ENCODE results near the gene PSD. TPM values are rescaled to one million over a fixed set of nuclear protein-coding genes. Genes with fewer than 3 reads are reported as not detected.

The PSD gene
- total and polyA plus RNA-seq, 2 donors (not counting 3 experiments of a cell fraction or from before 2014, with no cell fraction given) = 0.10 to 0.40 TPM

DNA sequence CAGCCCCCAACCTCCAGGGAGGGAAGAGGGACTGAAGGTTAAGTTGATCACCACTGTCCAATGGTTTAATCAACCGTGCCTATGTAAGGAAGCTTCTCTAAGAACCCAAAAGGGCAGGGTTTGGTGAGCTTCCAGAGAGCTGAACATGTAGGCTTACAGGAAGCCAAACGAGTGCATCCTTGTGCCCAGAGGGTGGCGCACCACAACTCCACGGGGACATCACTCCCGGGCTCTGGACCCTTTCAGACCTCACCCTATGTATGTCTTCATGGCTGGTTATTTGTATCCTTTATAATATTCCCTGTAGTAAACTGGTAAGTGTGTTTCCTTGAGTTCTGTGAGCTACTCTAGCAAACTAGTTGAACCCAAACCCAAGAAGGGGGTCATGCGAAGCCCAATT is 34.5 kb downstream of the PSD start:
- no peak overlapping the region for H3K4me3 ChIP-seq (replicated peaks in 1 of 3; ENCODE audit: insufficient read depth in 1 of 3, low read depth in 1 of 3, low read length in 3 of 3)
- H3K9ac ChIP-seq (replicated peaks; ENCODE audit: extremely low read depth, insufficient read depth, low read length) = no peak overlapping the region
- H3K4me2 ChIP-seq (ENCODE audit: insufficient read depth, low read length) = no peak overlapping the region
- BruUV-seq (replicated peaks) = no TSS peak
- ChIA-PET POLR2A (no interaction called here), CTCF (interaction anchor here (0.7 to 5.0 kb wide), 12 partner anchors 10 to 214 kb away, joined by 3 to 30 read pairs (median 6); partner anchors contain the start of genes FBXL15 and NFKB2)
- no peak overlapping the region for H2AFZ ChIP-seq (ENCODE audit: low read depth, low read length)
- DNase-seq (ENCODE audit: low read depth, low spot score) (no peak), FAIRE-seq (no peak)
- H3K79me2 ChIP-seq (ENCODE audit: control insufficient read depth, insufficient read depth, low read length) = no peaks in the 10 kb centered on the region
- H3K9me1 ChIP-seq (replicated peaks; ENCODE audit: control insufficient read depth, extremely low read depth, insufficient read depth, low read length) = no peaks in the 10 kb centered on the region
- no peaks in the 10 kb centered on the region for H3K9me3 ChIP-seq (replicated peaks; ENCODE audit: control insufficient read depth, insufficient read depth, low read length)
- TF ChIP-seq EZH2 (IDR thresholded peaks at IDR 0.05; ENCODE audit: borderline replicate concordance, low read depth, low read length, severe bottlenecking) = no peak
- TF ChIP-seq, protein P1, sequence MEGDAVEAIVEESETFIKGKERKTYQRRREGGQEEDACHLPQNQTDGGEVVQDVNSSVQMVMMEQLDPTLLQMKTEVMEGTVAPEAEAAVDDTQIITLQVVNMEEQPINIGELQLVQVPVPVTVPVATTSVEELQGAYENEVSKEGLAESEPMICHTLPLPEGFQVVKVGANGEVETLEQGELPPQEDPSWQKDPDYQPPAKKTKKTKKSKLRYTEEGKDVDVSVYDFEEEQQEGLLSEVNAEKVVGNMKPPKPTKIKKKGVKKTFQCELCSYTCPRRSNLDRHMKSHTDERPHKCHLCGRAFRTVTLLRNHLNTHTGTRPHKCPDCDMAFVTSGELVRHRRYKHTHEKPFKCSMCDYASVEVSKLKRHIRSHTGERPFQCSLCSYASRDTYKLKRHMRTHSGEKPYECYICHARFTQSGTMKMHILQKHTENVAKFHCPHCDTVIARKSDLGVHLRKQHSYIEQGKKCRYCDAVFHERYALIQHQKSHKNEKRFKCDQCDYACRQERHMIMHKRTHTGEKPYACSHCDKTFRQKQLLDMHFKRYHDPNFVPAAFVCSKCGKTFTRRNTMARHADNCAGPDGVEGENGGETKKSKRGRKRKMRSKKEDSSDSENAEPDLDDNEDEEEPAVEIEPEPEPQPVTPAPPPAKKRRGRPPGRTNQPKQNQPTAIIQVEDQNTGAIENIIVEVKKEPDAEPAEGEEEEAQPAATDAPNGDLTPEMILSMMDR (IDR thresholded peaks at IDR 0.05; ENCODE audit: extremely low read depth in 1 of 2, insufficient read depth in 1 of 2, low read depth in 1 of 2, low read length in 2 of 2) = peak in 1 of 2 donors; percentile 7
- no peaks in the 10 kb centered on the region for H4K20me1 ChIP-seq (replicated peaks; ENCODE audit: control insufficient read depth, extremely low read depth, insufficient read depth, low read length)
- H3K4me1 ChIP-seq (ENCODE audit: control insufficient read depth, extremely low read depth, insufficient read depth, low read length) = no peaks in the 10 kb centered on the region
- intact Hi-C loops (cut with micrococcal nuclease) (no loop called here), dilution Hi-C loops (cut with MboI; ENCODE audit: extremely low pct_ligation_motif_present, low sequenced_read_pairs) (no loop called here)
- H3K36me3 ChIP-seq (ENCODE audit: control insufficient read depth in 2 of 2, extremely low read depth in 1 of 2, insufficient read depth in 2 of 2, low read length in 2 of 2) = peaks cover 3 to 26% of the 10 kb centered on the region in 2 experiments
- no peaks in the 10 kb centered on the region for H3K27me3 ChIP-seq (ENCODE audit: control insufficient read depth in 2 of 2, insufficient read depth in 2 of 2, low read length in 2 of 2)
- H3K27ac ChIP-seq (ENCODE audit: insufficient read depth, low read depth, low read length) = no peak overlapping the region

DNA sequence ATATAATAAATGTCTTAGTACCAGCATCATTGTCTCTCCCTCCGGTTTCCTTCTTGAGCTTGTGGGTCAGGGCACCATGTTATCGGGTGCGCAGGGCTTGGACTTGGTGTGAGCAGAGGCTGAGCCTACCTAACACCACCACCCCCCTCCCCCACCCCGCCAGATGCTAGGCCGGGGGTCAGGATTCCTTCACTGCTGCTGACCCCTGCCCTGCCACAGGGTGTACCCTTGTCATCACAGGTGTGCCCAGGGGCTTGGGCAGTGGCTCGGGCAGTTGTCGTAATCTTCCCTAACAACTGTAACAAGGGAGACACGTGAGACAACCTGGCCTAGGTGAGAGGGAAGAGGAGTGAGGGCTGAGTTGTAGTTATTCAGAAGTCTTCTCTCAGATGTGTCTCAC is 35.7 kb downstream of the PSD start:
- Histone ChIP-seq H3K9me1 (replicated peaks; ENCODE audit: control insufficient read depth, extremely low read depth, insufficient read depth, low read length) (no peaks in the 10 kb centered on the region), H3K4me3 (replicated peaks in 1 of 3; ENCODE audit: insufficient read depth in 1 of 3, low read depth in 1 of 3, low read length in 3 of 3) (no peak overlapping the region), H3K9ac (replicated peaks; ENCODE audit: extremely low read depth, insufficient read depth, low read length) (no peak overlapping the region), H3K27ac (ENCODE audit: insufficient read depth, low read depth, low read length) (no peak overlapping the region), H3K79me2 (ENCODE audit: control insufficient read depth, insufficient read depth, low read length) (no peaks in the 10 kb centered on the region), H3K27me3 (ENCODE audit: control insufficient read depth in 2 of 2, insufficient read depth in 2 of 2, low read length in 2 of 2) (no peaks in the 10 kb centered on the region), H4K20me1 (replicated peaks; ENCODE audit: control insufficient read depth, extremely low read depth, insufficient read depth, low read length) (no peaks in the 10 kb centered on the region), H3K4me2 (ENCODE audit: insufficient read depth, low read length) (no peak overlapping the region), H3K9me3 (replicated peaks; ENCODE audit: control insufficient read depth, insufficient read depth, low read length) (no peaks in the 10 kb centered on the region), H2AFZ (ENCODE audit: low read depth, low read length) (no peak overlapping the region), H3K36me3 (ENCODE audit: control insufficient read depth in 2 of 2, extremely low read depth in 1 of 2, insufficient read depth in 2 of 2, low read length in 2 of 2) (peaks cover 3 to 29% of the 10 kb centered on the region in 2 experiments), H3K4me1 (ENCODE audit: control insufficient read depth, extremely low read depth, insufficient read depth, low read length) (no peaks in the 10 kb centered on the region)
- no TSS peak for BruUV-seq (replicated peaks)
- TF ChIP-seq JUN (IDR thresholded peaks at IDR 0.05; ENCODE audit: borderline replicate concordance, insufficient read depth, insufficient read length, low read depth) (no peak), POLR2A (IDR thresholded peaks at IDR 0.05; ENCODE audit: low read depth, low read length) (no peak), POLR2AphosphoS5 (IDR thresholded peaks at IDR 0.05; ENCODE audit: insufficient read depth, low read depth, low read length) (no peak), FOS (IDR thresholded peaks at IDR 0.05; ENCODE audit: borderline replicate concordance, insufficient read depth, low read length) (no peak), EZH2 (IDR thresholded peaks at IDR 0.05; ENCODE audit: borderline replicate concordance, low read depth, low read length, severe bottlenecking) (no peak), GATA2 (IDR thresholded peaks at IDR 0.05; ENCODE audit: insufficient read depth, insufficient read length, low read depth, low read length) (no peak), MYC (IDR thresholded peaks at IDR 0.05; ENCODE audit: low read depth, low read length) (no peak)
- TF ChIP-seq, protein P1 (IDR thresholded peaks at IDR 0.05; ENCODE audit: extremely low read depth in 1 of 2, insufficient read depth in 1 of 2, low read depth in 1 of 2, low read length in 2 of 2) = no peak
- TF ChIP-seq, protein P2, sequence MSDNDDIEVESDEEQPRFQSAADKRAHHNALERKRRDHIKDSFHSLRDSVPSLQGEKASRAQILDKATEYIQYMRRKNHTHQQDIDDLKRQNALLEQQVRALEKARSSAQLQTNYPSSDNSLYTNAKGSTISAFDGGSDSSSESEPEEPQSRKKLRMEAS (IDR thresholded peaks at IDR 0.05; ENCODE audit: insufficient read depth, insufficient read length) = no peak
- CTCF ChIA-PET = interaction anchor here (0.6 to 5.0 kb wide), 8 partner anchors 11 to 213 kb away, joined by 3 to 30 read pairs (median 8); partner anchors contain the start of gene NFKB2
- FAIRE-seq (no peak), DNase-seq (ENCODE audit: low read depth, low spot score) (no peak)
- POLR2A ChIA-PET = no interaction called here
- intact Hi-C loops (cut with micrococcal nuclease) (no loop called here), dilution Hi-C loops (cut with MboI; ENCODE audit: extremely low pct_ligation_motif_present, low sequenced_read_pairs) (no loop called here)
